SK-N-SH treated with all-trans-retinoic acid at 6 μM for 48 hours (cell line): ENCODE data around the gene OR11A1.

ENCODE experiments used
- ATAC-seq: fragments of 200-7000 bp; cut with Tn5 transposase; 3 replicates; pipeline ENCODE4 v1.9.1; 2020; ENCODE audit warnings: mild to moderate bottlenecking, moderate library complexity
- BACH2 ChIP-seq: fragments of 250-450 bp; sonication (Bioruptor Pico); IDR thresholded peaks from 2 replicates; pipeline ENCODE4 v1.9.0; 2021; ENCODE audit warnings: mild to moderate bottlenecking, borderline replicate concordance
- CSDC2 ChIP-seq: fragments of 250-450 bp; sonication (Bioruptor Pico); IDR thresholded peaks from 2 replicates; pipeline ENCODE4 v1.5.0; 2020; ENCODE audit warnings: mild to moderate bottlenecking, moderate library complexity
- ESRRG ChIP-seq: fragments of 250-450 bp; sonication (Bioruptor Pico); IDR thresholded peaks from 2 replicates; pipeline ENCODE4 v1.6.1; 2021; ENCODE audit warnings: mild to moderate bottlenecking
- GLIS3 ChIP-seq: fragments of 250-450 bp; sonication (Bioruptor Pico); IDR thresholded peaks from 2 replicates; pipeline ENCODE4 v1.5.0; 2020; ENCODE audit warnings: mild to moderate bottlenecking, moderate library complexity
- ISL1 ChIP-seq: fragments of 250-450 bp; sonication (Bioruptor Pico); IDR thresholded peaks from 2 replicates; pipeline ENCODE4 v2.1.2; 2022; ENCODE audit warnings: mild to moderate bottlenecking, moderate library complexity
- OSR1 ChIP-seq: fragments of 250-450 bp; sonication (Bioruptor Pico); IDR thresholded peaks from 2 replicates; pipeline ENCODE4 v1.8.0; 2022; ENCODE audit warnings: moderate library complexity, mild to moderate bottlenecking, inconsistent platforms
- PPARA ChIP-seq: fragments of 250-450 bp; sonication (Bioruptor Pico); IDR thresholded peaks from 2 replicates; pipeline ENCODE4 v1.5.0; 2020; ENCODE audit warnings: mild to moderate bottlenecking, borderline replicate concordance
- RARB ChIP-seq: fragments of 250-450 bp; sonication (Bioruptor Pico); IDR thresholded peaks from 2 replicates; pipeline ENCODE4 v1.8.0; 2021; ENCODE audit warnings: mild to moderate bottlenecking, moderate library complexity
- SNAI2 ChIP-seq: fragments of 250-450 bp; sonication (Bioruptor Pico); IDR thresholded peaks from 2 replicates; pipeline ENCODE4 v1.5.0; 2020; ENCODE audit warnings: mild to moderate bottlenecking, moderate library complexity
- TCF4 ChIP-seq: fragments of 250-450 bp; sonication (Bioruptor Pico); IDR thresholded peaks from 2 replicates; pipeline ENCODE4 v1.8.0; 2021; ENCODE audit warnings: mild to moderate bottlenecking, moderate library complexity, borderline replicate concordance
- TOX ChIP-seq: fragments of 250-450 bp; sonication (Bioruptor Pico); IDR thresholded peaks from 2 replicates; pipeline ENCODE4 v1.8.0; 2021; ENCODE audit warnings: mild to moderate bottlenecking, moderate library complexity, borderline replicate concordance
- ZC3H10 ChIP-seq: fragments of 250-450 bp; sonication (Bioruptor Pico); IDR thresholded peaks from 2 replicates; pipeline ENCODE4 v1.5.1; 2021; ENCODE audit warnings: mild to moderate bottlenecking, moderate library complexity
- ZFP30 ChIP-seq: fragments of 450-650 bp; formaldehyde crosslinking; IDR thresholded peaks from 2 replicates; pipeline ENCODE4 v1.5.0; 2022; ENCODE audit warnings: mild to moderate bottlenecking, moderate library complexity
- ZNF565 ChIP-seq: fragments of 450-650 bp; formaldehyde crosslinking; conservative IDR thresholded peaks from 2 replicates; pipeline ENCODE4 v1.5.0; 2020; ENCODE audit warnings: low read depth, mild to moderate bottlenecking, moderate library complexity
- ZNF70 ChIP-seq: fragments of 450-650 bp; formaldehyde crosslinking; IDR thresholded peaks from 2 replicates; pipeline ENCODE4 v1.5.0; 2020; ENCODE audit warnings: mild to moderate bottlenecking, moderate library complexity
- ZNF8 ChIP-seq: fragments of 450-650 bp; formaldehyde crosslinking; IDR thresholded peaks from 2 replicates; pipeline ENCODE4 v1.5.0; 2020; ENCODE audit warnings: mild to moderate bottlenecking, moderate library complexity
- TF ChIP-seq, protein P1 (sequence below): fragments of 250-450 bp; sonication (Bioruptor Pico); IDR thresholded peaks from 2 replicates; pipeline ENCODE4 v1.5.1; 2020; ENCODE audit warnings: low read depth, mild to moderate bottlenecking, moderate library complexity
- TF ChIP-seq, protein P2 (sequence below): fragments of 250-450 bp; sonication (Bioruptor Pico); IDR thresholded peaks from 2 replicates; pipeline ENCODE4 v1.8.0; 2021; ENCODE audit warnings: low read depth, mild to moderate bottlenecking, moderate library complexity, borderline replicate concordance
- TF ChIP-seq, protein P3 (sequence below): fragments of 250-450 bp; sonication (Bioruptor Pico); IDR thresholded peaks from 2 replicates; pipeline ENCODE4 v1.8.0; 2020; ENCODE audit warnings: mild to moderate bottlenecking, moderate library complexity, borderline replicate concordance
- TF ChIP-seq, protein P4 (sequence below): fragments of 250-450 bp; sonication (Bioruptor Pico); IDR thresholded peaks from 2 replicates; pipeline ENCODE4 v1.5.1; 2021; ENCODE audit warnings: mild to moderate bottlenecking, moderate library complexity

The OR11A1 gene

DNA sequence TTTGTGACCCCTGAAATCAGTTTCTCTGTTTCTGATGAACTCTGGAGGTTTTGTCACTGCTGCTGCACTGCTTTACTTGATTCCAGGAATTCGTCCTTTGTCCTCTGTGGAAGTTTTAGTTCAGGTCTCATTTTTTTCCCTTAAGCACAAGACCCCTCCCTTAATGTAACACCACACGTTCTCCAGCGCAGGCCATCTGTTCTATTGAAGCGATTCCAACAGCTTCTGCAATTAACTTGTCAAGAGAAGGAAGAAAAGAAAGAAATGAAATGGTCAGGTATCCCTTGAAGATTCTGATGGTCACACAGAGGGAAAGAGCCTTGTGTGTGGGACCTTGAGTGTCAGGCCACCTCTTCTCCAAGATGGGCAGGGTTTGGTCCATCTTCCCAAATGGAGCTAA lies 38.7 kb upstream of the OR11A1 start:
- TF ChIP-seq PPARA (CRISPR knock-in tag) = no peak
- TF ChIP-seq, protein P1, sequence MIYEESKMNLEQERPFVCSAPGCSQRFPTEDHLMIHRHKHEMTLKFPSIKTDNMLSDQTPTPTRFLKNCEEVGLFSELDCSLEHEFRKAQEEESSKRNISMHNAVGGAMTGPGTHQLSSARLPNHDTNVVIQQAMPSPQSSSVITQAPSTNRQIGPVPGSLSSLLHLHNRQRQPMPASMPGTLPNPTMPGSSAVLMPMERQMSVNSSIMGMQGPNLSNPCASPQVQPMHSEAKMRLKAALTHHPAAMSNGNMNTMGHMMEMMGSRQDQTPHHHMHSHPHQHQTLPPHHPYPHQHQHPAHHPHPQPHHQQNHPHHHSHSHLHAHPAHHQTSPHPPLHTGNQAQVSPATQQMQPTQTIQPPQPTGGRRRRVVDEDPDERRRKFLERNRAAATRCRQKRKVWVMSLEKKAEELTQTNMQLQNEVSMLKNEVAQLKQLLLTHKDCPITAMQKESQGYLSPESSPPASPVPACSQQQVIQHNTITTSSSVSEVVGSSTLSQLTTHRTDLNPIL (CRISPR knock-in tag) = no peak
- TF ChIP-seq RARB (CRISPR knock-in tag) = no peak
- TF ChIP-seq ZNF70 (CRISPR knock-in tag) = no peak
- TF ChIP-seq BACH2 = no peak
- no peak for TF ChIP-seq ISL1 (CRISPR knock-in tag)
- TF ChIP-seq, protein P2, sequence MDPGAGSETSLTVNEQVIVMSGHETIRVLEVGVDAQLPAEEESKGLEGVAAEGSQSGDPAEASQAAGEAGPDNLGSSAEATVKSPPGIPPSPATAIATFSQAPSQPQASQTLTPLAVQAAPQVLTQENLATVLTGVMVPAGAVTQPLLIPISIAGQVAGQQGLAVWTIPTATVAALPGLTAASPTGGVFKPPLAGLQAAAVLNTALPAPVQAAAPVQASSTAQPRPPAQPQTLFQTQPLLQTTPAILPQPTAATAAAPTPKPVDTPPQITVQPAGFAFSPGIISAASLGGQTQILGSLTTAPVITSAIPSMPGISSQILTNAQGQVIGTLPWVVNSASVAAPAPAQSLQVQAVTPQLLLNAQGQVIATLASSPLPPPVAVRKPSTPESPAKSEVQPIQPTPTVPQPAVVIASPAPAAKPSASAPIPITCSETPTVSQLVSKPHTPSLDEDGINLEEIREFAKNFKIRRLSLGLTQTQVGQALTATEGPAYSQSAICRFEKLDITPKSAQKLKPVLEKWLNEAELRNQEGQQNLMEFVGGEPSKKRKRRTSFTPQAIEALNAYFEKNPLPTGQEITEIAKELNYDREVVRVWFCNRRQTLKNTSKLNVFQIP (CRISPR knock-in tag) = no peak
- no peak for TF ChIP-seq TOX (CRISPR knock-in tag)
- ATAC-seq = no peak

DNA sequence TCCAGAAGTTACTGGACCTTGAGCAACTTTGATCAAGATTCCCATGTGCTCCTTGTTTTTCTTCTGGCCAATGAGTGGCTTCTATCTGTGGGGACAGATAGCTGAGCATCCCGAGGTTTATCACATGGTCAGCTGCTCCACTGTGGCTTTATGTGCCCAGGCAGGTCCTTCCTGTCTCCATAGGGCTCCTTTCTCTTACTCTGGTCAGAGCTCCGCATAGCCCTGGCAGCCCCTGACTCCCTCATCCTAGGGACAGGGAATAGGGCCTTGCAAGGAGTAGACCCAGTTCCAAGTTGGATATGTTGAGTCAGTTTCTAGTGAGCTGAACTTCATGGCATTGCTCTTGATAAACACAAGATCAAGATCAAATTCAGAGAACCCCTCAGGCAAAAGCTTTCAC lies 37.3 kb upstream of the OR11A1 start:
- no peak for ATAC-seq
- TF ChIP-seq, protein P2 (CRISPR knock-in tag) = no peak
- TF ChIP-seq ZC3H10 (CRISPR knock-in tag) (no peak), ZNF8 (CRISPR knock-in tag) (no peak), GLIS3 (no peak), SNAI2 (CRISPR knock-in tag) (no peak), RARB (CRISPR knock-in tag) (no peak)

DNA sequence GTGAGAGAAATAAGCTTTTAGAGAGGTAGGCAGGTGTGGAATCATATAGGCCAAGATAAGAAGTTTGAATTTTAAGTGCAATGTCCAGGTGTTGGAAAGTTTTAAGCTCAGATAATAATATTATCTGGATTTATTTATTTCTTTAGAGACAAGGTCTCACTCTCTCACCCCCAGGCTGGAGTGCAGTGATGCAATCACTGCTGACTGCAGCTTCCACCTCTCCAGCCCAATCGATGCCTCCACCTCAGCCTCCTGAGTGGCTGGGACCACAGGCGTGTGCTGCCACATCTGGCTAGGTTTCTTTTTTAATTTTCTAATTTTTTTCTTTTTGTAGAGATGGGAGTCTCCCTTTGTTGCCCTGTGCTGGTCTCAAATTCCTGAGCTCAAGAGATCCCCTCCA lies 36.4 kb upstream of the OR11A1 start:
- no peak for ATAC-seq

DNA sequence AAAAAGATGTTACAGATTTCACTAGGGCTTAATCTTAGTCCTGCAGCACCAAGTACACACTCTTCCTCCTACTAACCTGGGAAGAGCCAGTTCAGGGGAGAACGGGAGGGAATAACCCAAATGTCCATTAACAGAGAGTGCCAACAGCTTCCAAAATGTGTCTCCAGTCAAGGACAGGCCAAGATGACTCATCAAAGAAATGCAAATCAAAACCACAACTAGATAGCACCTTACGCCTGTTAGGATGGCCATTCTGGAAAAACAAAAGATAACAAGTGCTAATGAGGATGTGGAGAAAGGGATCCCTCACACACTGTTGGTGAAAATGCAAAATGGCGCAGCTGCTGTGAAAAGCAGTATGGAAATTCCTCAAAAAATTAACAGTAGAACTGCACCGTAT lies 34.7 kb upstream of the OR11A1 start:
- ATAC-seq = no peak
- TF ChIP-seq TCF4 (CRISPR knock-in tag) (no peak), GLIS3 (no peak), SNAI2 (CRISPR knock-in tag) (no peak), TOX (CRISPR knock-in tag) (no peak), CSDC2 (CRISPR knock-in tag) (no peak), ZNF565 (CRISPR knock-in tag) (no peak), ESRRG (no peak), PPARA (CRISPR knock-in tag) (no peak), ZNF70 (CRISPR knock-in tag) (no peak), ZC3H10 (CRISPR knock-in tag) (no peak), ZFP30 (CRISPR knock-in tag) (no peak), ZNF8 (CRISPR knock-in tag) (no peak)
- TF ChIP-seq, protein P2 (CRISPR knock-in tag) = no peak
- TF ChIP-seq, protein P3, sequence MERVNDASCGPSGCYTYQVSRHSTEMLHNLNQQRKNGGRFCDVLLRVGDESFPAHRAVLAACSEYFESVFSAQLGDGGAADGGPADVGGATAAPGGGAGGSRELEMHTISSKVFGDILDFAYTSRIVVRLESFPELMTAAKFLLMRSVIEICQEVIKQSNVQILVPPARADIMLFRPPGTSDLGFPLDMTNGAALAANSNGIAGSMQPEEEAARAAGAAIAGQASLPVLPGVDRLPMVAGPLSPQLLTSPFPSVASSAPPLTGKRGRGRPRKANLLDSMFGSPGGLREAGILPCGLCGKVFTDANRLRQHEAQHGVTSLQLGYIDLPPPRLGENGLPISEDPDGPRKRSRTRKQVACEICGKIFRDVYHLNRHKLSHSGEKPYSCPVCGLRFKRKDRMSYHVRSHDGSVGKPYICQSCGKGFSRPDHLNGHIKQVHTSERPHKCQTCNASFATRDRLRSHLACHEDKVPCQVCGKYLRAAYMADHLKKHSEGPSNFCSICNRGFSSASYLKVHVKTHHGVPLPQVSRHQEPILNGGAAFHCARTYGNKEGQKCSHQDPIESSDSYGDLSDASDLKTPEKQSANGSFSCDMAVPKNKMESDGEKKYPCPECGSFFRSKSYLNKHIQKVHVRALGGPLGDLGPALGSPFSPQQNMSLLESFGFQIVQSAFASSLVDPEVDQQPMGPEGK (CRISPR knock-in tag) = no peak
- TF ChIP-seq, protein P4, sequence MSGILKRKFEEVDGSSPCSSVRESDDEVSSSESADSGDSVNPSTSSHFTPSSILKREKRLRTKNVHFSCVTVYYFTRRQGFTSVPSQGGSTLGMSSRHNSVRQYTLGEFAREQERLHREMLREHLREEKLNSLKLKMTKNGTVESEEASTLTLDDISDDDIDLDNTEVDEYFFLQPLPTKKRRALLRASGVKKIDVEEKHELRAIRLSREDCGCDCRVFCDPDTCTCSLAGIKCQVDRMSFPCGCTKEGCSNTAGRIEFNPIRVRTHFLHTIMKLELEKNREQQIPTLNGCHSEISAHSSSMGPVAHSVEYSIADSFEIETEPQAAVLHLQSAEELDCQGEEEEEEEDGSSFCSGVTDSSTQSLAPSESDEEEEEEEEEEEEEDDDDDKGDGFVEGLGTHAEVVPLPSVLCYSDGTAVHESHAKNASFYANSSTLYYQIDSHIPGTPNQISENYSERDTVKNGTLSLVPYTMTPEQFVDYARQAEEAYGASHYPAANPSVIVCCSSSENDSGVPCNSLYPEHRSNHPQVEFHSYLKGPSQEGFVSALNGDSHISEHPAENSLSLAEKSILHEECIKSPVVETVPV (CRISPR knock-in tag) = no peak
- TF ChIP-seq, all 23 proteins: peak for 0

More for the DNA sequence above, 36.4 kb upstream of the OR11A1 start:
- TF ChIP-seq ZNF70 (CRISPR knock-in tag) = no peak
- no peak for TF ChIP-seq OSR1 (CRISPR knock-in tag)
- TF ChIP-seq, protein P1 (CRISPR knock-in tag) = no peak
- TF ChIP-seq RARB (CRISPR knock-in tag) = no peak
- no peak for TF ChIP-seq PPARA (CRISPR knock-in tag)
- TF ChIP-seq, protein P4 (CRISPR knock-in tag) = no peak
- TF ChIP-seq ZNF8 (CRISPR knock-in tag) = no peak
- TF ChIP-seq ISL1 (CRISPR knock-in tag) = no peak
- no peak for TF ChIP-seq TCF4 (CRISPR knock-in tag)
- TF ChIP-seq TOX (CRISPR knock-in tag) = no peak
- TF ChIP-seq ESRRG = no peak
- TF ChIP-seq ZFP30 (CRISPR knock-in tag) = no peak
